IPS-NIHi11 (cell line): ENCODE data around the gene DEPDC4.
"Not testable (repeated sequence)": the region's sequence is repeated elsewhere in the genome, so short reads cannot be mapped to it uniquely, and the experiment has no call there.

ENCODE experiments used
- DNase-seq: peaks from one replicate; pipeline ENCODE4 v3.0.0; 2012; ENCODE audit warnings: mixed read lengths, low spot score

The DEPDC4 gene

GRCh38 chr12:100263131-100263530 is 3.7 kb downstream of the DEPDC4 start:
- no peak for DNase-seq

DNA sequence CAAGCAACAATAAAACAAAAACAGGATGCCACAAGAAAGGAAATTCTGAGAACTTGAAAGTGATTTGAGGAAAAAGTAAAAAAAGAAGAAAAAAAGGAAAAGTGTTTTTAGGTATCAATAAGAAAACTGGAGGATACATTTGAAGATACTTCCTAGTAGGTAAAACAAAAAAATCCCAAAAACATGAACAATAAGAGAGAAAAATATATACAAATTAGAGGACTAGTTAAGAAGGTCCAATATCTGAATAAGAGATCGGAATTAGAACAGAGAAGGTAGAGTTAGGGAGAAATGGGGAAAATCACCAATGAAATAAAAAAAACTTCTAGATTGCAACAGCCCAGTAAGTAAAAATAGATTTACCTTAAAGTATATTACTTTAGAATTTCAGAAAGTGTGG is 8.8 kb downstream of the DEPDC4 start:
- DNase-seq = no peak

- no peak for DNase-seq
Observed at GRCh38 chr12:100254876-100255275, 12.0 kb downstream of the DEPDC4 start.

GRCh38 chr12:100253437-100253836 is 13.4 kb downstream of the DEPDC4 start:
- DNase-seq = no peak

DNA sequence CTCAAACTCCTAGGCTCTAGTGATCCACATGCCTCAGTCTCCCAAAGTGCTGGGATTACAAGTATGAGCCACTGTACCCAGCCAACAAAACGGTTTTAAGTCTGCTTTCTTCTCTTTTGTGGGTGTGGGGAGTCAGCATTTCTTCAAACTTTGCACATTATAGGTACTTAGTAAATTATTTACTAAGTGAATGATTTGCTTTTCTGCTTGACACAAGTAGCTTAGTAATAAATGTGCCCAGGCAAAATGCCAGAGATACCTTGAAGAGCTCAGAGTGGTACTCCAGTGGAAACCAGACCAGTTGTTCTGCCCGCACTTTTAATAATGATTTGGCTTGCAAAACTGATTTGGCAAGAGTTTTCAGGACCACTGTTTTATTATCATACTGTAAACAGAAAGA is 15.0 kb downstream of the DEPDC4 start:
- no peak for DNase-seq

- no peak for DNase-seq
Observed at GRCh38 chr12:100249941-100250340, 16.9 kb downstream of the DEPDC4 start.

DNA sequence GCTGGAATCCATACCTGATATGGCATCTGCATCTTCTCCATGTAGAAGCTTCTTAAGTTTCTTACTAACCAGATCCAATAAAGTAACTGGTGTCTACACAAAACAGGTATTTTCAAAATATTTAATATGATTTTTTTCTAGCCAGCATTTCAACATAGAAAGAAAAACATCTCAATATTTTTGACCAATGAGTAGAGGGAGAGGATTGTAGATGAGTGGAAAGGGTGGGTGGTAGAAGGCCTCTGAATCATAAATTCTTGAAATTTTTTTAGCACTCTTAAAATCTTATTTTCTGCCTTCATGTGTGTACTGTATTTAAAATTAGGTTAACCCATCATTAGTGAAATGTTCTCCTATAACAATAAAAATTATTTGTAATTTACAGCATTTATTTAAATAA is 18.0 kb downstream of the DEPDC4 start:
- no peak for DNase-seq

DNA sequence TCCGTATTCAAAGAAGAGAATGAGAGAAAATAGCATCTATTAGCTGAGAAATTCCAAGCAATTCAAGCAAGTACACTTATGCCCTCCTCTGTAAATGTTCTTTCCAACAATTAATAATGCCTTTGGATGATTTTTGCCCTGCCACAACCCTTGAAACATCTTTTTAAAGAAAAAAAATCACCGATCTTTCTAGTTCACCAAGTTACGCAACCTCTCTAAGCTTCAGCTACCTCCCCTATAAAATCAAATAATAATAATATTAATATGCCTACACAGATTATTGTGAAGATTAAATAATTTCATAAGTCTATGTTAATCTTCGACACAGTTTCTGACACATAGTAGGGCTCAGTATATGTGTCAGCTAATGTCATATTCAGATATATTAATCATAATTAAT is 19.1 kb downstream of the DEPDC4 start:
- DNase-seq = no peak

DNA sequence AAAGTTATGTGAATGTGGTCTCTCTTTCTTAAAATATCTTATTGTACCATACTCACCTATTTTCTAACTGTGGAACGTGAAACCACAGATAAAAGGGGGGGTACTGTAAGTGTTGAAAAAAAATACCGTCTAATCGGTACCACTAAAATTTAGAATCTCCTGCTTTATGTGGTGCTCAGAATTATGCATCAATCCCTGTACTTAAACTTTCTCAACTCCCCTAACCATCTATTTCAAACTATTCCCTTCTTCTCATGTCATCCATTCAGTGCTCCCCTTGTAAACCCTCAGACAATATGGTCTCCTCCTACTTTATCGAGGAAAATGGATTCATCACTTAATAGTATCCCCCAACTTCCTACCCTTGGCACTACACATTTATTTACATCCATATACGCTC is 23.7 kb downstream of the DEPDC4 start:
- DNase-seq = no peak

DNA sequence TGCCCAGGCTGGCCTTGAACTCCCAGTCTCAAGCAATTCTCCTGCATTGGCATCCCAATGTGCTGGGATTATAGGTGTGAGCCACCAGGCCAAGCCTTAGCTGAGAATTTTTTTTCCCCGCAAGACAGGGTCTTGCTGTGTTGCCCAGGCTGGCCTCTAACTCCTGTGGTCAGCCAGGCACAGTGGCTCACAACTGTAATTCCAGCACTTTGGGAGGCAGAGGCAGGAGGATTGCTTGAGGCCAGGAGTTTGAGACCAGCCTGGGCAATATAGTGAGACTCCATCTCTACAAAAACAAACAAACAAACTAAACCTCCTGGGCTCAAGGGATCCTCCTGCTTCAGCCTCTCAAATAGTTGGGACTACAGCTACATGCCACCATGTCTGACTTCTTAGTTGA is 27.3 kb downstream of the DEPDC4 start:
- DNase-seq = no peak

- no peak for DNase-seq
Observed at GRCh38 chr12:100238801-100239200, 28.1 kb downstream of the DEPDC4 start.

- peak; percentile 27 for DNase-seq
Observed at GRCh38 chr12:100234591-100235304, 32.1 kb downstream of the DEPDC4 start.

DNA sequence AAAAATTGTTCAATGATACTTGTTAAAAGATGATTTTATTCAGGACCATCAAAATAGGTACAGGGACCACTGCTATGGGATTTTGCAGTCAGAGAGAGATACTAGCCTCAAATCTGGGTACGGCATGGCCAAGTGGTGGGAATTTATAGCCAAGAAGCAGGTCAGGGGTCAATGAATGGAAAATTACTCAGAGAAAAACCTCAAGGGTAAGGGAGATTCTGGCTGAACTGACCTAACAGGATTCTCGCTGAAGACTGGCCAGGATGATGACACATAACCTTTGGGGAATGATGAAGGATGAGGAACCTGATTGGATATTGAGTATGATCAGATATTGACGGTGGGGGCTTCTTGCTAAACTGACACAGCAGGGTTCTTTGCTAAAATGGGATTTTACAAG is 32.7 kb downstream of the DEPDC4 start:
- DNase-seq = no peak

DNA sequence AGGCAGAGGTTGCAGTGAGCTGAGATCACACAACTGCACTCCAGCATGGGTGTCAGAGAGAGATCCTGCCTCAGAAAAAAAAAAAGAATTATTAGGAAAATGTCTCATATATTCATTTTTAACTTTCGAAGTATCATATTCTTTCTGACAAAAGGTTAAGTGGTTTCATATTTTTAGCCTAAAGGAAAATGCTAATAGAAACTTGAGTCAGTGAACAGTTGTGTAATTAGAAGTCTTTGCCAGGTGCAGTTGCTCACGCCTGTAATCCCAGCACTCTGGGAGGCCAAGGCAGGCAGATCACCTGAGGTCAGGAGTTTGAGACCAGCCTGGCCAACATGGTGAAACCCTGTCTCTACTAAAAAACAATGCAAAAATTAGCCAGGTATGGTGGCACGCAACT is 35.0 kb downstream of the DEPDC4 start:
- not testable (repeated sequence) for DNase-seq

- DNase-seq = no peak
Observed at GRCh38 chr12:100229876-100230275, 37.0 kb downstream of the DEPDC4 start.

DNA sequence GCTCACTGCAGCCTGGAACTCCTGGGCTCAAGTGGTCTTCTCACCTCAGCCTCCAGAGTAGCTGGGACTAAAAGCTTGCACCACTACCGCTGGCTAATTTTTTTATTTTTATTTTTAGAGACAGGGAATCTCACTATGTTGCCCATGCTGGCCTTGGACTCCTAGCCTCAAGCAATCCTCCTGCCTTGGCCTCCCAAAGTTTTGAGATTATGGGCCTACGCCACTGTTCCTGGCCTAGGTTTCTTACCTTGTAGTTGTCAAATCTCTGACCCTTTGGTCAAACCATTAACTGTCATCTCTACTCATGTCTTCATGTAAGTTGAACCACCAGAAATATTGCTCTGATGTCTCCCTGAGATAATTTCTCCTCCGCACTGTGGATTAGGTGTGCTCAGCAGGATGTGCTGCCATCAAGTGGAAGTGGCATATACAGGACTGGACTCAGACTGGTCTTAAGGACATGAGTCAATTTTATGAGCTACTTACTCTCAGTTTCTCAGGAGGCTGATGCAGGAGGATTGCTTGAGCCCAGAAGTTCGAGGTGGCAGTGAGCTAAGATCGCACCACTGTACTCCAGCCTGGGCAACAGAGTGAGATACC is 37.7 kb downstream of the DEPDC4 start:
- DNase-seq = peak; percentile 17

DNA sequence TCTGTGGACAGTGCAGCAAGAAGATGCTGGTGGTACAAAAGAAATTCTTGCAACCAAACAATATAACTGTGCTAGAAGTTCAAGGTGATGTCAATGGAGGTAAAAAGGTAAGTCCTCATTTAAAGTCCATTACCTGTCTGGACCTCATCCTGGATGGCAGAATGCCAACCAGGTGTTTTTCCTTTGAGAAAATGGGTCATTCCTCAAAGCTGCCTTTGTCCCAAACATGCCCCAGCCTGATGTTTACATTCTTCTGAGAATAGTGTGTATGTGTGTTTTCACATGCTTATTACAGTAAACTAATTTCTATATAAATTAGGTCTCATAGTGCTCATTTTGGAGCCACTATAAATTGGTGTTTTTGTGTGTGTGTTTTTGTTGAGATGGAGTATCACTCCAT is 41.4 kb downstream of the DEPDC4 start:
- DNase-seq = no peak

- DNase-seq = not testable (repeated sequence)
Observed at GRCh38 chr12:100222173-100222572, 44.7 kb downstream of the DEPDC4 start.

GRCh38 chr12:100221523-100221922 is 45.4 kb downstream of the DEPDC4 start:
- DNase-seq = no peak

DNA sequence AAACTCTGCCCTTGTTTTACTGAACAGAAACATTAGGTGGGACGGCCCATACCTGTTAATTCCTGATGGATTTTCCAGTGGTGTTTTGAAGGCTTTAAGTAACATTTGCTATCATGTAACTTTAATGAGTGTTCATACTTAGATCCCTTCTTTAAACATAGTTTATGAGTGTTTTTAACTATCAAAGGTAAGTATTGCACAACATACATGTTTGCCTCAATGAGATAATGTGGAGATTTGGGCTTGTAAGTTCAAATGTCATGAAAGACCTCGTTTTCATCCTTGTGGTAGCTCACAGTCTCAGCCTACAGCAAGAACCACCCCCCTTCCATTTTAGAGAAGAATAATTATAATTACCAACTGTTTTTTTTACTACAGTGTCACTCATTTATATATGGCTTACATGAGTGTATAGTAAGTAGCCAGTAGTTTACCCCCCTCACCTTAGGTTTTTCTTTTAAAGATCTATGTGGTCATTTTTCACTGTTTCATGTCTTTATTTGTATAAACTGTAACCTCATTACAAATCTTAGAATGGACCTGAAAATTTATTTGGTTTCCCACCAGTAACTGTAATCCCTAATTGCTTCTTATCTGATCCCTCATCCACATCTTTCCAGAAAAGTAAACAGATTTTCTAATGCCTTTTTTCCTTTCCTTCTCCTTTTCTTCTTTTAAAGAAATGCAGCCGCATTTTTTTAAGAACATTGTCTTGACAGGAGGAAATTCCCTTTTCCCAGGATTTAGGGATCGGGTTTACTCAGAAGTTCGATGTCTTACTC is 47.4 kb downstream of the DEPDC4 start:
- DNase-seq = no peak

DNA sequence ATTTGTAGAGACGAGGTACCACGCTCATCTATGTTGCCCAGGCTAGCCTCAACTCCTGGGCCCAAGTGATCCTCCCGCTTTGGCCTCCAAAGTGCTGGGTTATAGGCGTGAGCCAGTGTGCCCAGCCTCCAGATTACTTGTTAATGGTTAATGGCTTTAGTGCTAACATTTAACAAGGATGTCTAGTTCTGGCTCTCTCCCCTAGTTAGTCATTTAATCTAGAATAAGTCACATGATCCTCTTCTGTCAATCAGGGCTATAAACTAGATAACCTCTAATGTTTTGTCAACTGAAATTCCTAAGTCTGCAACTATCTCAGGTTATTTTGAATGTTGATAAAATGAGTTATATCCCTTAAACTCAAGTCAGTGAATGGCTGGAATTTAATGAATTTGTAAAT is 50.5 kb downstream of the DEPDC4 start:
- no peak for DNase-seq

- no peak for DNase-seq
Observed at GRCh38 chr12:100215209-100215608, 51.7 kb downstream of the DEPDC4 start.

GRCh38 chr12:100214518-100214917 is 52.4 kb downstream of the DEPDC4 start:
- DNase-seq = no peak
